ENCODE results near the gene CARHSP1. TPM values are rescaled to one million over a fixed set of nuclear protein-coding genes. Genes with fewer than 3 reads are reported as not detected.
"Not testable (repeated sequence)": the region's sequence is repeated elsewhere in the genome, so short reads cannot be mapped to it uniquely, and the experiment has no call there.

Gene CARHSP1
- polyA plus RNA-seq, 1 donor (not counting 4 experiments of a cell fraction or from before 2014, with no cell fraction given), result 61.9 TPM

- no peak for TF ChIP-seq CTCF (optimal IDR thresholded peaks at IDR 0.05 in 1 of 3, IDR thresholded peaks at IDR 0.05 in 1 of 3, conservative IDR thresholded peaks at IDR 0.05 in 1 of 3; ENCODE audit: extremely low read depth in 1 of 3, insufficient read depth in 2 of 3, low read length in 3 of 3)
- TF ChIP-seq EZH2 (IDR thresholded peaks at IDR 0.05; ENCODE audit: low read length), result no peak
- Histone ChIP-seq H3K27ac (ENCODE audit: control insufficient read depth, insufficient read depth, low read length) (no peak overlapping the region), H3K9me3 (ENCODE audit: control insufficient read depth, low read depth, low read length) (no peaks in the 10 kb centered on the region), H3K36me3 (ENCODE audit: control insufficient read depth in 2 of 2, extremely low read depth in 1 of 2, insufficient read depth in 2 of 2, low read length in 2 of 2) (peaks cover 13 to 33% of the 10 kb centered on the region in 2 experiments), H4K20me1 (ENCODE audit: control insufficient read depth, extremely low read depth, insufficient read depth, low read length) (peaks cover 3% of the 10 kb centered on the region), H3K27me3 (ENCODE audit: control insufficient read depth, extremely low read depth, insufficient read depth, low read length) (no peaks in the 10 kb centered on the region), H3K4me2 (ENCODE audit: control insufficient read depth, extremely low read depth, insufficient read depth, low read depth, low read length) (no peak overlapping the region), H3K4me3 (ENCODE audit: control insufficient read depth in 2 of 3, extremely low read depth in 1 of 3, insufficient read depth in 2 of 3, low read depth in 1 of 3, low read length in 3 of 3) (no peak overlapping the region), H3K9me1 (ENCODE audit: control insufficient read depth, extremely low read depth, insufficient read depth, low read length) (peaks cover 2% of the 10 kb centered on the region), H3K4me1 (ENCODE audit: control insufficient read depth, extremely low read depth, insufficient read depth, low read length) (peaks cover 28% of the 10 kb centered on the region), H3K79me2 (ENCODE audit: control insufficient read depth, insufficient read depth, low read length) (peaks cover 14% of the 10 kb centered on the region), H2AFZ (ENCODE audit: control insufficient read depth, low read length) (no peak overlapping the region), H3K9ac (ENCODE audit: control insufficient read depth, extremely low read depth, insufficient read depth, low read length) (no peak overlapping the region)
- dilution Hi-C loops (cut with MboI; ENCODE audit: extremely low pct_ligation_motif_present, low sequenced_read_pairs), result no loop called here
- no peak for FAIRE-seq
- no peak for DNase-seq (ENCODE audit: low read depth, low spot score)
Measured at GRCh38 chr16:8845699-8846298, 23.0 kb downstream of the CARHSP1 start.

GRCh38 chr16:8843296-8843695 is 25.5 kb downstream of the CARHSP1 start:
- H3K4me3 ChIP-seq (ENCODE audit: control insufficient read depth in 2 of 3, extremely low read depth in 1 of 3, insufficient read depth in 2 of 3, low read depth in 1 of 3, low read length in 3 of 3); H2AFZ ChIP-seq (ENCODE audit: control insufficient read depth, low read length); H4K20me1 ChIP-seq (ENCODE audit: control insufficient read depth, extremely low read depth, insufficient read depth, low read length); H3K4me2 ChIP-seq (ENCODE audit: control insufficient read depth, extremely low read depth, insufficient read depth, low read depth, low read length); H3K27me3 ChIP-seq (ENCODE audit: control insufficient read depth, extremely low read depth, insufficient read depth, low read length); H3K27ac ChIP-seq (ENCODE audit: control insufficient read depth, insufficient read depth, low read length); DNase-seq (ENCODE audit: low read depth, low spot score); FAIRE-seq; H3K9me1 ChIP-seq (ENCODE audit: control insufficient read depth, extremely low read depth, insufficient read depth, low read length); H3K9ac ChIP-seq (ENCODE audit: control insufficient read depth, extremely low read depth, insufficient read depth, low read length); H3K4me1 ChIP-seq (ENCODE audit: control insufficient read depth, extremely low read depth, insufficient read depth, low read length); H3K9me3 ChIP-seq (ENCODE audit: control insufficient read depth, low read depth, low read length); dilution Hi-C loops (cut with MboI; ENCODE audit: extremely low pct_ligation_motif_present, low sequenced_read_pairs): not testable (repeated sequence)
- peaks cover 11 to 17% of the 10 kb centered on the region in 2 experiments for H3K36me3 ChIP-seq (ENCODE audit: control insufficient read depth in 2 of 2, extremely low read depth in 1 of 2, insufficient read depth in 2 of 2, low read length in 2 of 2)
- peaks cover 22% of the 10 kb centered on the region for H3K79me2 ChIP-seq (ENCODE audit: control insufficient read depth, insufficient read depth, low read length)

DNA sequence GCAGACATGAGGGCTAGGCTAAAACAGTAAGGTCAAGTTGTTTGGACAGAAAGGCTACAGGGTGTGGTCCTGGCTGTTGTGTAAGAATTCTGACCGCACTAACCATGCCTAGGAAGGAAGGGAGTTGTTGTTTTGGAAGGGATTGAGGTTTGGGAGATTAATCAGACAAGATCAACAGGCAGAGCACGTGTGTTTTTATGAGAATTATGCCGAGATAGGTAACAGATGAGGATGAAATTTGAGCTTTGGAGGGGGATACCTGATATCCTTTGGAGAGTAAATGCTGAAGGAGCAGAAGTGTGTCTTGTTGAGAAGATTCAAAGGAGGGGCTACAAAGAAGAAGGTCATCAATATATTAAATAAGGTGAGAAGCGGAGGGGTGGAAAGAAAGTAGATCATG is 26.8 kb downstream of the CARHSP1 start:
- H3K9me1 ChIP-seq (ENCODE audit: control insufficient read depth, extremely low read depth, insufficient read depth, low read length); H3K9me3 ChIP-seq (ENCODE audit: control insufficient read depth, low read depth, low read length); H3K27me3 ChIP-seq (ENCODE audit: control insufficient read depth, extremely low read depth, insufficient read depth, low read length); dilution Hi-C loops (cut with MboI; ENCODE audit: extremely low pct_ligation_motif_present, low sequenced_read_pairs); H3K27ac ChIP-seq (ENCODE audit: control insufficient read depth, insufficient read depth, low read length); H3K4me3 ChIP-seq (ENCODE audit: control insufficient read depth in 2 of 3, extremely low read depth in 1 of 3, insufficient read depth in 2 of 3, low read depth in 1 of 3, low read length in 3 of 3); H2AFZ ChIP-seq (ENCODE audit: control insufficient read depth, low read length); H3K9ac ChIP-seq (ENCODE audit: control insufficient read depth, extremely low read depth, insufficient read depth, low read length); H3K4me1 ChIP-seq (ENCODE audit: control insufficient read depth, extremely low read depth, insufficient read depth, low read length); H3K4me2 ChIP-seq (ENCODE audit: control insufficient read depth, extremely low read depth, insufficient read depth, low read depth, low read length); DNase-seq (ENCODE audit: low read depth, low spot score); H4K20me1 ChIP-seq (ENCODE audit: control insufficient read depth, extremely low read depth, insufficient read depth, low read length); FAIRE-seq: not testable (repeated sequence)
- Histone ChIP-seq H3K36me3 (ENCODE audit: control insufficient read depth in 2 of 2, extremely low read depth in 1 of 2, insufficient read depth in 2 of 2, low read length in 2 of 2) (peaks cover 4 to 11% of the 10 kb centered on the region in 2 experiments), H3K79me2 (ENCODE audit: control insufficient read depth, insufficient read depth, low read length) (peaks cover 22% of the 10 kb centered on the region)

- H3K27ac ChIP-seq (ENCODE audit: control insufficient read depth, insufficient read depth, low read length); H3K36me3 ChIP-seq (ENCODE audit: control insufficient read depth in 2 of 2, extremely low read depth in 1 of 2, insufficient read depth in 2 of 2, low read length in 2 of 2); FAIRE-seq; DNase-seq (ENCODE audit: low read depth, low spot score); H3K9me1 ChIP-seq (ENCODE audit: control insufficient read depth, extremely low read depth, insufficient read depth, low read length); H3K27me3 ChIP-seq (ENCODE audit: control insufficient read depth, extremely low read depth, insufficient read depth, low read length); H3K9me3 ChIP-seq (ENCODE audit: control insufficient read depth, low read depth, low read length); H3K4me2 ChIP-seq (ENCODE audit: control insufficient read depth, extremely low read depth, insufficient read depth, low read depth, low read length); dilution Hi-C loops (cut with MboI; ENCODE audit: extremely low pct_ligation_motif_present, low sequenced_read_pairs); H3K4me1 ChIP-seq (ENCODE audit: control insufficient read depth, extremely low read depth, insufficient read depth, low read length); H3K4me3 ChIP-seq (ENCODE audit: control insufficient read depth in 2 of 3, extremely low read depth in 1 of 3, insufficient read depth in 2 of 3, low read depth in 1 of 3, low read length in 3 of 3); H3K9ac ChIP-seq (ENCODE audit: control insufficient read depth, extremely low read depth, insufficient read depth, low read length); H2AFZ ChIP-seq (ENCODE audit: control insufficient read depth, low read length); H4K20me1 ChIP-seq (ENCODE audit: control insufficient read depth, extremely low read depth, insufficient read depth, low read length): not testable (repeated sequence)
- H3K79me2 ChIP-seq (ENCODE audit: control insufficient read depth, insufficient read depth, low read length), result peaks cover 21% of the 10 kb centered on the region
Measured at GRCh38 chr16:8837594-8837993, 31.2 kb downstream of the CARHSP1 start.
